ENCODE measurements around the gene NACC1. TPM values are rescaled to one million over a fixed set of nuclear protein-coding genes. Genes with fewer than 3 reads are reported as not detected.

Gene NACC1
- total and polyA plus RNA-seq, 2 of the 8 experiments (the other 6 are each of a cell fraction or from before 2014, with no cell fraction given), result 234 to 301 TPM

- no peak for TF ChIP-seq CHD7 (IDR thresholded peaks at IDR 0.05; ENCODE audit: insufficient replicate concordance, low read length)
- no peak for TF ChIP-seq RAD21 (IDR thresholded peaks at IDR 0.05 in 1 of 2, conservative IDR thresholded peaks at IDR 0.05 in 1 of 2; ENCODE audit: low read depth in 2 of 2, low read length in 2 of 2)
- no peak for TF ChIP-seq SP1 (IDR thresholded peaks at IDR 0.05; ENCODE audit: low read depth, low read length)
- no peak for TF ChIP-seq SAP30 (IDR thresholded peaks at IDR 0.05; ENCODE audit: insufficient read depth, insufficient replicate concordance, low read length)
- TF ChIP-seq SRF (IDR thresholded peaks at IDR 0.05; ENCODE audit: low read depth, low read length), result no peak
- no peak for TF ChIP-seq TEAD4 (IDR thresholded peaks at IDR 0.05; ENCODE audit: low read depth, low read length)
Measured at GRCh38 chr19:13097033-13097462, 21.0 kb upstream of the NACC1 start (continued).

Data from H1 (cell line).